H1 (cell line): ENCODE results near the gene ZDHHC23. TPM values are rescaled to one million over a fixed set of nuclear protein-coding genes. Genes with fewer than 3 reads are reported as not detected.

Experiments
- CTCF ChIA-PET: fragments of 300-600 bp; sonication (Branson Sonifier 250); formaldehyde crosslinking; loops from one replicate; lab custom pipeline; 2021; ENCODE audit not compliant: partially characterized antibody; lab: Charles Lee
- POLR2A ChIA-PET: fragments of 300-600 bp; sonication (Branson Sonifier 250); formaldehyde crosslinking; loops from one replicate; lab custom pipeline; 2021; ENCODE audit warnings: inconsistent platforms; ENCODE audit not compliant: partially characterized antibody; lab: Charles Lee
- DNase-seq, 2 experiments: peaks; one replicate each; pipeline versions ENCODE4 v3.0.0 to v3.0.0-alpha.2; 2010 to 2022; ENCODE audit warnings: low spot score in 2 of 2, low read depth in 1 of 2, mixed read lengths in 1 of 2
- FAIRE-seq: peaks from 2 replicates; lab custom pipeline; 2011; peaks lifted over from hg19 to GRCh38; lab: Jason Lieb, UNC
- H2AFZ ChIP-seq: 2 replicates; pipeline ENCODE4 v1.8.1; 2012; ENCODE audit warnings: low read length, inconsistent platforms
- H2AK5ac ChIP-seq: 2 replicates; pipeline ENCODE4 v1.6.1; 2013; ENCODE audit warnings: low read depth, low read length
- H2BK120ac ChIP-seq: replicated peaks from 2 replicates; pipeline ENCODE3; 2013; ENCODE audit warnings: low read depth, low read length, inconsistent platforms
- H2BK12ac ChIP-seq: 2 replicates; pipeline ENCODE4 v1.6.1; 2013; ENCODE audit warnings: low read depth, low read length
- H2BK15ac ChIP-seq: 2 replicates; pipeline ENCODE4 v1.6.1; 2013; ENCODE audit warnings: low read length
- H2BK20ac ChIP-seq: 2 replicates; pipeline ENCODE4 v1.6.1; 2013; ENCODE audit warnings: low read length
- H2BK5ac ChIP-seq: 2 replicates; pipeline ENCODE4 v1.6.1; 2013; ENCODE audit warnings: low read depth, low read length
- H3K14ac ChIP-seq: 2 replicates; pipeline ENCODE4 v1.6.1; 2013; ENCODE audit warnings: inconsistent platforms; ENCODE audit not compliant: insufficient read length
- H3K18ac ChIP-seq: 2 replicates; pipeline ENCODE4 v1.6.1; 2013; ENCODE audit warnings: low read length; ENCODE audit errors: extremely low read depth
- H3K23ac ChIP-seq: 2 replicates; pipeline ENCODE4 v1.6.1; 2013; ENCODE audit warnings: inconsistent platforms; ENCODE audit not compliant: insufficient read length
- H3K23me2 ChIP-seq: 2 replicates; pipeline ENCODE4 v1.6.1; 2013; ENCODE audit warnings: low read depth, low read length
- H3K27ac ChIP-seq: 2 replicates; pipeline ENCODE4 v1.6.1; 2011; ENCODE audit warnings: low read depth, low read length, inconsistent platforms
- H3K27me3 ChIP-seq, 4 experiments: replicated peaks in 1 of 4; 1 replicate in 1 of 4; 2 replicates in 3 of 4; pipeline versions ENCODE4 v1.6.1 to v1.8.1; 2011 to 2013; ENCODE audit warnings: low read length in 3 of 4, mild to moderate bottlenecking in 3 of 4, inconsistent platforms in 2 of 4, mixed read lengths in 2 of 4, moderate library complexity in 1 of 4; ENCODE audit not compliant: control insufficient read depth in 3 of 4, insufficient read depth in 3 of 4; ENCODE audit errors: extremely low read depth in 1 of 4
- H3K36me3 ChIP-seq, 4 experiments: 2 replicates each; pipeline versions ENCODE4 v1.6.1 to v1.8.1; 2011 to 2013; ENCODE audit warnings: mild to moderate bottlenecking in 4 of 4, low read length in 3 of 4, moderate library complexity in 2 of 4, control low read depth in 1 of 4, inconsistent platforms in 1 of 4; ENCODE audit not compliant: insufficient read depth in 4 of 4, control insufficient read depth in 2 of 4
- H3K4ac ChIP-seq: replicated peaks from 2 replicates; pipeline ENCODE3; 2013; ENCODE audit warnings: low read length, low read depth, mixed read lengths, inconsistent platforms; ENCODE audit not compliant: insufficient read length
- H3K4me1 ChIP-seq, 4 experiments: replicated peaks in 1 of 4; 1 replicate in 1 of 4; 2 replicates in 3 of 4; pipeline versions ENCODE4 v1.6.1 to v1.8.1; 2011 to 2013; ENCODE audit warnings: low read length in 3 of 4, inconsistent platforms in 2 of 4, mixed read lengths in 1 of 4; ENCODE audit not compliant: insufficient read depth in 4 of 4, control insufficient read depth in 3 of 4
- H3K4me2 ChIP-seq, 2 experiments: 2 replicates each; pipeline versions ENCODE4 v1.6.1 to v1.8.1; 2011 to 2013; ENCODE audit warnings: low read depth in 2 of 2, low read length in 2 of 2, control low read depth in 1 of 2, inconsistent platforms in 1 of 2, mild to moderate bottlenecking in 1 of 2; ENCODE audit not compliant: insufficient read depth in 1 of 2
- H3K4me3 ChIP-seq, 4 experiments: fragments of 200-600, 300-600 bp in 1 of 4; sonication (generic), shearing (Covaris generic), sonication (Bioruptor Twin) in 1 of 4; 2 replicates each; pipeline versions ENCODE4 v1.5.1 to v1.8.1; 2011 to 2016; ENCODE audit warnings: low read length in 4 of 4, low read depth in 3 of 4, control low read depth in 2 of 4, inconsistent platforms in 2 of 4, mild to moderate bottlenecking in 2 of 4, mixed read lengths in 1 of 4, moderate library complexity in 1 of 4; ENCODE audit not compliant: insufficient read depth in 2 of 4; ENCODE audit errors: extremely low read depth in 1 of 4
- H3K56ac ChIP-seq: replicated peaks from 2 replicates; pipeline ENCODE3; 2013; ENCODE audit warnings: low read depth, mild to moderate bottlenecking, mixed read lengths, low read length, inconsistent platforms; ENCODE audit not compliant: insufficient read length
- H3K79me1 ChIP-seq: 2 replicates; pipeline ENCODE4 v1.6.1; 2013; ENCODE audit warnings: low read depth, low read length, control low read depth
- H3K79me2 ChIP-seq, 2 experiments: 2 replicates each; pipeline versions ENCODE4 v1.6.1 to v1.8.1; 2012 to 2013; ENCODE audit warnings: low read length in 2 of 2, mild to moderate bottlenecking in 2 of 2, inconsistent platforms in 1 of 2; ENCODE audit not compliant: insufficient read depth in 2 of 2, control insufficient read depth in 1 of 2
- H3K9ac ChIP-seq, 4 experiments: replicated peaks in 1 of 4; 1 replicate in 1 of 4; 2 replicates in 3 of 4; pipeline versions ENCODE4 v1.6.1 to v1.8.1; 2011 to 2013; ENCODE audit warnings: low read depth in 3 of 4, low read length in 3 of 4, control low read depth in 2 of 4, mild to moderate bottlenecking in 2 of 4, moderate library complexity in 2 of 4, inconsistent platforms in 1 of 4; ENCODE audit errors: extremely low read depth in 1 of 4
- H3K9me3 ChIP-seq, 2 experiments: 2 replicates each; pipeline versions ENCODE4 v1.6.1 to v1.8.1; 2012 to 2013; ENCODE audit warnings: mild to moderate bottlenecking in 2 of 2, moderate library complexity in 2 of 2, control low read depth in 1 of 2, inconsistent platforms in 1 of 2, low read depth in 1 of 2, low read length in 1 of 2, mixed read lengths in 1 of 2; ENCODE audit not compliant: insufficient read depth in 2 of 2
- H4K20me1 ChIP-seq, 2 experiments: replicated peaks in 1 of 2; 2 replicates each; pipeline versions ENCODE3 to v1.8.1; 2011 to 2013; ENCODE audit warnings: inconsistent platforms in 2 of 2, low read length in 2 of 2, mild to moderate bottlenecking in 1 of 2; ENCODE audit not compliant: insufficient read depth in 2 of 2, control insufficient read depth in 1 of 2
- H4K5ac ChIP-seq: 2 replicates; pipeline ENCODE4 v1.6.1; 2013; ENCODE audit warnings: low read length, low read depth, mixed read lengths, inconsistent platforms; ENCODE audit not compliant: insufficient read length
- H4K8ac ChIP-seq: 2 replicates; pipeline ENCODE4 v1.8.0; 2013; ENCODE audit warnings: mild to moderate bottlenecking, moderate library complexity, low read length, inconsistent platforms; ENCODE audit not compliant: insufficient read depth; ENCODE audit errors: extremely low read depth
- H4K91ac ChIP-seq: replicated peaks from 2 replicates; pipeline ENCODE3; 2013; ENCODE audit warnings: low read length, mixed read lengths, inconsistent platforms; ENCODE audit not compliant: insufficient read length
- KDM5A ChIP-seq: fragments of 200-600 bp; IDR thresholded peaks from 2 replicates; pipeline ENCODE4 v1.7.1; 2012; ENCODE audit warnings: mild to moderate bottlenecking, low read length, inconsistent platforms, mixed read lengths
- SIX5 ChIP-seq: IDR thresholded peaks from 2 replicates; pipeline ENCODE4 v1.6.1; 2011; ENCODE audit warnings: mild to moderate bottlenecking, low read depth, low read length
- SP1 ChIP-seq: IDR thresholded peaks from 2 replicates; pipeline ENCODE4 v1.6.1; 2011; ENCODE audit warnings: low read depth, low read length
- TAF7 ChIP-seq: optimal IDR thresholded peaks from 2 replicates; pipeline ENCODE3; 2011; ENCODE audit warnings: low read depth, mild to moderate bottlenecking, inconsistent platforms, low read length, moderate library complexity, borderline replicate concordance
- WGBS, 2 experiments: shearing (Covaris generic) in 1 of 2; methylation state at CpG; one replicate each; pipeline versions ENCODE4 v1.1.6 to v1.1.7; 2013 to 2015; ENCODE audit warnings: low lambda C conversion rate in 2 of 2, mixed read lengths in 2 of 2, inconsistent platforms in 1 of 2, low coverage in 1 of 2, missing lambda C conversion rate in 1 of 2; ENCODE audit not compliant: insufficient replicate concordance in 2 of 2, insufficient coverage in 1 of 2, insufficient read length in 1 of 2; ENCODE audit errors: extremely low coverage in 1 of 2, missing lambda C conversion rate in 1 of 2; 5-methylcytosine and 5-hydroxymethylcytosine counted together
- polyA plus RNA-seq, 7 experiments: library from polyadenylated mRNA; depleted of rRNA in 3 of 7; stranded (reverse) in 5 of 7; unstranded in 2 of 7; fragments of >200 nt in 5 of 7; fragments of 200-250 nt in 2 of 7; gene quantifications; 1 replicate in 5 of 7; 2 replicates in 1 of 7; 4 replicates in 1 of 7; pipeline versions ENCODE4 v1.2.1 to v1.2.3, GENCODE V29; 2011 to 2013; ENCODE audit warnings: missing spikeins in 2 of 7, mixed read lengths in 2 of 7
- total RNA-seq: library from RNA; stranded (reverse); fragmentation: NEBNext Ultra II Directional; extraction: Animal tissue kit (Norgen Biotek cat#: 25700); gene quantifications from 2 replicates; pipeline ENCODE4 v1.2.1, GENCODE V29; 2021
- TF ChIP-seq, protein P1 (sequence below): IDR thresholded peaks from 2 replicates; pipeline ENCODE4 v1.6.1; 2012; ENCODE audit warnings: inconsistent platforms

Gene ZDHHC23
- total and polyA plus RNA-seq, 2 of the 8 experiments (the other 6 are each of a cell fraction or from before 2014, with no cell fraction given): 6.2 to 15.7 TPM

DNA sequence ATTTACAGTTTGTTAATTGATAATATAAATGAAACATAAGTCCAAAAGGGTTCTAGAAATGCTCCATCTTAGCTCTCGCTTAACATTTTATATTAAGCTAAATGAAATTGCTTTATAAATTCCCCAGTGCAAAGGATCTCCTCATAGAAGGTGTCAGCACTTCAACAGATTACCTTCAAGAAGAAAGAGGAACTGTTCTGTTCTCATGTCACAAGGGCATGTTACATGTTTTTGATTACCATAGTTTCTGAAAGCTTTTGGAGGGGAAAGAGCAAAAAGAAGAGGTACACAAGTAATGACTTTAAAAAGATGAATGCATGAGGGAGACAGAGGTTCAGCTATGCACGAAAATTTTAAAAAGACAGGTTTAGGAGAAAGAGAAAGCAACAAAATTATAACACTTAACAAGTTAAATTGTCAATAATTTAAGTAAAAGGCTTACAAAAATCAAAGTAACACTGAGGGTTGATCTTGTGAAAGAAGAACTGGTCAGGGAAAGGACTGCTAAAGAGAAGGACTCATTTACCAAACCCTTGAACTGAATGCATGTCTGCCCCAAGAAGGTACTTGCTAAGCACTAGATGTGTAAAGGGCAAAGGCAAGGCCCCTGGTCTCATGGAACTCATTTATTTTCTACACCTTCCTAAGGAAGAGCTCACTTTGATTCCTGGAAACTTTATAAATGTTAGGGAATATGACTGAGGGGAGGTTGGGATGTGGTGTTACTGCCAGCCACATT lies 63.4 kb downstream of the ZDHHC23 start:
- Histone ChIP-seq H3K79me1 (no peaks in the 10 kb centered on the region), H2BK120ac (no peak overlapping the region), H3K27me3 (no peaks in the 10 kb centered on the region), H4K5ac (no peak overlapping the region), H3K9ac (no peak overlapping the region), H2BK15ac (no peak overlapping the region), H3K23me2 (no peaks in the 10 kb centered on the region), H3K4me3 (no peak overlapping the region), H2BK20ac (no peak overlapping the region), H3K4ac (no peak overlapping the region), H2BK12ac (no peak overlapping the region), H4K91ac (no peak overlapping the region), H4K8ac (no peak overlapping the region), H3K18ac (no peak overlapping the region), H3K4me1 (no peaks in the 10 kb centered on the region), H3K9me3 (no peaks in the 10 kb centered on the region), H3K56ac (no peak overlapping the region), H2AFZ (no peak overlapping the region), H3K79me2 (no peaks in the 10 kb centered on the region), H2AK5ac (no peak overlapping the region), H3K23ac (no peak overlapping the region), H4K20me1 (no peaks in the 10 kb centered on the region), H3K36me3 (no peaks in the 10 kb centered on the region), H3K27ac (no peak overlapping the region), H3K4me2 (no peak overlapping the region), H2BK5ac (no peak overlapping the region), H3K14ac (no peak overlapping the region)
- TF ChIP-seq, protein P1, sequence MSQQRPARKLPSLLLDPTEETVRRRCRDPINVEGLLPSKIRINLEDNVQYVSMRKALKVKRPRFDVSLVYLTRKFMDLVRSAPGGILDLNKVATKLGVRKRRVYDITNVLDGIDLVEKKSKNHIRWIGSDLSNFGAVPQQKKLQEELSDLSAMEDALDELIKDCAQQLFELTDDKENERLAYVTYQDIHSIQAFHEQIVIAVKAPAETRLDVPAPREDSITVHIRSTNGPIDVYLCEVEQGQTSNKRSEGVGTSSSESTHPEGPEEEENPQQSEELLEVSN: no peak
- TF ChIP-seq KDM5A (no peak), SIX5 (no peak), SP1 (no peak), TAF7 (no peak)
- FAIRE-seq (no peak), DNase-seq (no peak)
- ChIA-PET CTCF (interaction anchor here (0.6 to 1.3 kb wide), 2 partner anchors 98 to 167 kb away, joined by 3 read pairs; no protein-coding TSS in a partner anchor), POLR2A (no interaction called here)
- 86% methylated on average over 2 of the region's 2 CpGs; no CpG with 5 or more reads in 1 of the 2 experiments for WGBS, 2 experiments
